H9 (cell line): ENCODE measurements around the gene ABCA13. TPM values are rescaled to one million over a fixed set of nuclear protein-coding genes. Genes with fewer than 3 reads are reported as not detected.

Source experiments
- DNase-seq: peaks from one replicate; pipeline ENCODE4 v3.0.0-alpha.2; 2017
- H2AFZ ChIP-seq: one replicate; pipeline ENCODE4 v1.6.1; 2013; ENCODE audit warnings: mild to moderate bottlenecking, low read length, control low read depth, moderate library complexity
- H2AK5ac ChIP-seq: 2 replicates; pipeline ENCODE4 v1.6.1; 2013; ENCODE audit warnings: low read length, control low read depth, mixed read lengths; ENCODE audit not compliant: insufficient read length
- H2BK120ac ChIP-seq: one replicate; pipeline ENCODE4 v1.6.1; 2013; ENCODE audit warnings: low read depth, mild to moderate bottlenecking, low read length, control low read depth, inconsistent platforms; ENCODE audit not compliant: poor library complexity, severe bottlenecking
- H2BK12ac ChIP-seq: 2 replicates; pipeline ENCODE4 v1.6.1; 2013; ENCODE audit warnings: low read length, control low read depth, mixed read lengths, low read depth; ENCODE audit not compliant: insufficient read length
- H2BK15ac ChIP-seq: 2 replicates; pipeline ENCODE4 v1.6.1; 2013; ENCODE audit warnings: low read depth, low read length, control low read depth
- H2BK20ac ChIP-seq: one replicate; pipeline ENCODE4 v1.6.1; 2013; ENCODE audit warnings: low read depth, mild to moderate bottlenecking, low read length, control low read depth, inconsistent platforms; ENCODE audit not compliant: poor library complexity, severe bottlenecking
- H2BK5ac ChIP-seq: 2 replicates; pipeline ENCODE4 v1.6.1; 2013; ENCODE audit warnings: low read length, control low read depth, mixed read lengths; ENCODE audit not compliant: insufficient read length
- H3K14ac ChIP-seq: 2 replicates; pipeline ENCODE4 v1.6.1; 2013; ENCODE audit warnings: low read length, control low read depth; ENCODE audit not compliant: insufficient read depth
- H3K18ac ChIP-seq: 2 replicates; pipeline ENCODE4 v1.6.1; 2013; ENCODE audit warnings: low read depth, mild to moderate bottlenecking, mixed read lengths, low read length, control low read depth; ENCODE audit not compliant: insufficient read length
- H3K23ac ChIP-seq: 2 replicates; pipeline ENCODE4 v1.6.1; 2013; ENCODE audit warnings: low read length, control low read depth, mixed read lengths, low read depth; ENCODE audit not compliant: insufficient read length
- H3K23me2 ChIP-seq: 2 replicates; pipeline ENCODE4 v1.6.1; 2013; ENCODE audit warnings: low read depth, mild to moderate bottlenecking, mixed read lengths, low read length, control low read depth; ENCODE audit not compliant: insufficient read length, poor library complexity, severe bottlenecking
- H3K27ac ChIP-seq: 2 replicates; pipeline ENCODE4 v1.5.1; 2013; ENCODE audit warnings: low read length, control low read depth, mixed read lengths, low read depth; ENCODE audit not compliant: insufficient read length
- H3K27me3 ChIP-seq: 2 replicates; pipeline ENCODE4 v1.6.1; 2013; ENCODE audit warnings: low read length, control low read depth, inconsistent platforms; ENCODE audit not compliant: insufficient read depth
- H3K4ac ChIP-seq: 2 replicates; pipeline ENCODE4 v1.6.1; 2013; ENCODE audit warnings: low read depth, mild to moderate bottlenecking, control low read depth, inconsistent platforms, low read length, moderate library complexity
- H3K4me1 ChIP-seq: 2 replicates; pipeline ENCODE4 v1.6.1; 2013; ENCODE audit warnings: low read length, control low read depth, inconsistent platforms; ENCODE audit not compliant: insufficient read depth
- H3K4me2 ChIP-seq: 2 replicates; pipeline ENCODE4 v1.6.1; 2013; ENCODE audit warnings: low read length, control low read depth, mixed read lengths; ENCODE audit not compliant: insufficient read length, insufficient read depth
- H3K56ac ChIP-seq: 2 replicates; pipeline ENCODE4 v1.6.1; 2013; ENCODE audit warnings: low read depth, mild to moderate bottlenecking, mixed read lengths, low read length, control low read depth; ENCODE audit not compliant: insufficient read length
- H3K79me1 ChIP-seq: 2 replicates; pipeline ENCODE4 v1.6.1; 2013; ENCODE audit warnings: low read depth, mild to moderate bottlenecking, moderate library complexity, low read length, control low read depth, inconsistent platforms; ENCODE audit not compliant: insufficient read depth, poor library complexity, severe bottlenecking
- H3K79me2 ChIP-seq: 2 replicates; pipeline ENCODE4 v1.6.1; 2013; ENCODE audit warnings: low read length, control low read depth, inconsistent platforms; ENCODE audit not compliant: insufficient read depth
- H3K9ac ChIP-seq: 2 replicates; pipeline ENCODE4 v1.6.1; 2013; ENCODE audit warnings: low read length, control low read depth, mixed read lengths; ENCODE audit not compliant: insufficient read length; ENCODE audit errors: extremely low read depth
- H3K9me3 ChIP-seq: one replicate; pipeline ENCODE4 v1.6.1; 2013; ENCODE audit warnings: low read depth, low read length, inconsistent platforms; ENCODE audit not compliant: control insufficient read depth
- H3T11ph ChIP-seq: one replicate; pipeline ENCODE4 v1.6.1; 2013; ENCODE audit warnings: mild to moderate bottlenecking, low read length, control low read depth, inconsistent platforms
- H4K20me1 ChIP-seq: one replicate; pipeline ENCODE4 v1.6.1; 2013; ENCODE audit not compliant: control insufficient read depth, insufficient read length, insufficient read depth
- H4K5ac ChIP-seq: 2 replicates; pipeline ENCODE4 v1.6.1; 2013; ENCODE audit warnings: low read depth, mild to moderate bottlenecking, mixed read lengths, low read length, control low read depth; ENCODE audit not compliant: insufficient read length
- H4K8ac ChIP-seq: replicated peaks from 2 replicates; pipeline ENCODE4 v1.6.1; 2013; ENCODE audit warnings: low read length, control low read depth, mixed read lengths, low read depth; ENCODE audit not compliant: insufficient read length
- H4K91ac ChIP-seq: 2 replicates; pipeline ENCODE4 v1.6.1; 2013; ENCODE audit warnings: low read depth, mild to moderate bottlenecking, moderate library complexity, mixed read lengths, low read length, control low read depth; ENCODE audit not compliant: insufficient read length
- H3K27ac Mint-ChIP-seq, 3 experiments: 2 replicates in 2 of 3; 3 replicates in 1 of 3; pipeline ENCODE4 v1.8.0; 2020 to 2021; ENCODE audit warnings: mixed read lengths in 3 of 3, mild to moderate bottlenecking in 1 of 3, moderate library complexity in 1 of 3
- H3K27me3 Mint-ChIP-seq: 2 replicates; pipeline ENCODE4 v1.8.0; 2021; ENCODE audit warnings: low read depth, mild to moderate bottlenecking, moderate library complexity, mixed read lengths
- H3K36me3 Mint-ChIP-seq, 3 experiments: 2 replicates in 2 of 3; 3 replicates in 1 of 3; pipeline ENCODE4 v1.8.0; 2020 to 2021; ENCODE audit warnings: low read depth in 3 of 3, mixed read lengths in 3 of 3; ENCODE audit not compliant: insufficient read depth in 1 of 3
- H3K4me1 Mint-ChIP-seq, 2 experiments: 2 replicates each; pipeline ENCODE4 v1.8.0; 2020; ENCODE audit warnings: mixed read lengths in 2 of 2
- H3K4me3 Mint-ChIP-seq, 2 experiments: 2 replicates in 1 of 2; 3 replicates in 1 of 2; pipeline ENCODE4 v1.8.0; 2020 to 2021; ENCODE audit warnings: mild to moderate bottlenecking in 2 of 2, mixed read lengths in 2 of 2, moderate library complexity in 1 of 2
- H3K9me3 Mint-ChIP-seq, 2 experiments: 2 replicates in 1 of 2; 3 replicates in 1 of 2; pipeline ENCODE4 v1.8.0; 2020; ENCODE audit warnings: mild to moderate bottlenecking in 2 of 2, mixed read lengths in 2 of 2, moderate library complexity in 1 of 2
- CTCF ChIP-seq: fragments of 200-600 bp; sonication (generic); conservative IDR thresholded peaks from 3 replicates; pipeline ENCODE4 v1.8.0; 2021; ENCODE audit warnings: antibody characterized with exemption, mild to moderate bottlenecking
- WGBS: extraction: QIAGEN DNeasy Blood & Tissue Kit; methylation state at CpG from one replicate; pipeline ENCODE4 v1.1.7; 2013; ENCODE audit warnings: missing lambda C conversion rate, low lambda C conversion rate, mixed read lengths; ENCODE audit not compliant: insufficient read length; ENCODE audit errors: extremely low coverage; 5-methylcytosine and 5-hydroxymethylcytosine counted together
- total RNA-seq: library from RNA; stranded (reverse); gene quantifications from 2 replicates; pipeline ENCODE4 v1.2.1, GENCODE V29; 2021

ABCA13 gene
- total RNA-seq, 1 experiment from 2014 or later = 0.11 TPM

GRCh38 chr7:48251766-48252165 lies 80.5 kb downstream of the ABCA13 start:
- Histone ChIP-seq H3K4me1 (peaks cover 8% of the 10 kb centered on the region), H3K18ac (no peak overlapping the region), H3K23ac (no peak overlapping the region), H2BK20ac (no peak overlapping the region), H3K9ac (no peak overlapping the region), H4K20me1 (no peaks in the 10 kb centered on the region), H4K91ac (no peak overlapping the region), H3K4ac (no peak overlapping the region), H2BK120ac (no peak overlapping the region), H3K4me2 (no peak overlapping the region), H2AFZ (no peak overlapping the region), H2AK5ac (no peak overlapping the region), H3K79me2 (no peaks in the 10 kb centered on the region), H3K9me3 (no peaks in the 10 kb centered on the region), H2BK12ac (no peak overlapping the region), H3K79me1 (no peaks in the 10 kb centered on the region), H2BK15ac (no peak overlapping the region), H3K27me3 (no peaks in the 10 kb centered on the region), H3K56ac (no peak overlapping the region), H3K23me2 (no peaks in the 10 kb centered on the region), H4K5ac (no peak overlapping the region), H3T11ph (no peak overlapping the region), H4K8ac (no peak overlapping the region), H3K27ac (no peak overlapping the region), H3K14ac (no peak overlapping the region), H2BK5ac (no peak overlapping the region)
- Mint-ChIP-seq H3K27me3 (no peaks in the 10 kb centered on the region), H3K4me1 (peaks cover 9 to 24% of the 10 kb centered on the region in 2 experiments; a peak in 3 of 4 replicates), H3K36me3 (no peaks in the 10 kb centered on the region), H3K4me3 (no peak overlapping the region), H3K9me3 (no peaks in the 10 kb centered on the region), H3K27ac (no peak overlapping the region)
- no peak for TF ChIP-seq CTCF
- no CpG with 5 or more reads among the region's 4 CpGs for WGBS
- DNase-seq = no peak
